NCI-H2107 treated with DMSO at 0.1 percent for 48 hours (cell line): ENCODE data around the gene CYBB.

Source experiments
- DNase-seq: peaks from one replicate; lab custom pipeline; 2025; ENCODE audit not compliant: unreplicated experiment; lab: John Stamatoyannopoulos, UW

Gene CYBB

GRCh38 chrX:37834937-37835336 is 55.1 kb downstream of the CYBB start:
- DNase-seq = no peak

DNA sequence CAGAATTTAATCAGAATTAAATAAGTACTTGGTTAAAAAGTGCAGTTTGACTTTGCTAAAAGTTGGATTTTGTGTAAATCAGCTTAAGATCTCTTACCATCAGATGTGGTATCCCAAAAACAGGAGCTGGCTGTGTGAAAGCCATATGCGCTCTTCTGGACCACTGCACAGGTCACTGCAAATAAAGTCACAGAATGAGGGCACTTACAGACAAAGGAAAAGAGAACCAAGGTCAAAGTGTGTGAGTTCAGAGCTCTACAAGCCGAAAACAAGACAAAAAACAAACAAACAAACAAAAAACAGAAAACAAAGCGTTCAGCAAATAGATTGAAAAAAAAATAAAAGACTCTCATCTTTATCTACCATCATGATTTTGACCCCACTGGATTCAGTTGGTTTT is 61.1 kb downstream of the CYBB start:
- DNase-seq = no peak

- DNase-seq = no peak
Observed at GRCh38 chrX:37844622-37845021, 64.8 kb downstream of the CYBB start.

- peak; percentile 3 for DNase-seq
Observed at GRCh38 chrX:37846141-37846540, 66.3 kb downstream of the CYBB start.

DNA sequence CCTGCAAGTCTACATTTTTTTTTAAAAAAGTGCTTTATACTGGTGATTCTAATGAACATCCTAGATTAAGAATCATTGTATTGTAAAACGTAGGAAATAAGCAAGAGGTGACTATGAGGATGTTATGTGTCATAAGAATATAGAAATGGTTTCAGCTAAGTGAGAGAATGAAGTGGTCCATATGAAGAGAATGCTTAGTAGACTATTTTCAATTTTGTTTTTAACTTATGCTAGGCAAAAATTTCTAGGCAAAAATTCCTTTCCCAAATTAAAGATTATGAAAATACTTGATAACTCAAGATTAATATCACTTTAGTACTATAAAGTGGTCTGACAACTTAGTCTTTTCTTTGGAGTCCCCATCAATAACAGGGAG is 66.7 kb downstream of the CYBB start:
- DNase-seq = no peak

DNA sequence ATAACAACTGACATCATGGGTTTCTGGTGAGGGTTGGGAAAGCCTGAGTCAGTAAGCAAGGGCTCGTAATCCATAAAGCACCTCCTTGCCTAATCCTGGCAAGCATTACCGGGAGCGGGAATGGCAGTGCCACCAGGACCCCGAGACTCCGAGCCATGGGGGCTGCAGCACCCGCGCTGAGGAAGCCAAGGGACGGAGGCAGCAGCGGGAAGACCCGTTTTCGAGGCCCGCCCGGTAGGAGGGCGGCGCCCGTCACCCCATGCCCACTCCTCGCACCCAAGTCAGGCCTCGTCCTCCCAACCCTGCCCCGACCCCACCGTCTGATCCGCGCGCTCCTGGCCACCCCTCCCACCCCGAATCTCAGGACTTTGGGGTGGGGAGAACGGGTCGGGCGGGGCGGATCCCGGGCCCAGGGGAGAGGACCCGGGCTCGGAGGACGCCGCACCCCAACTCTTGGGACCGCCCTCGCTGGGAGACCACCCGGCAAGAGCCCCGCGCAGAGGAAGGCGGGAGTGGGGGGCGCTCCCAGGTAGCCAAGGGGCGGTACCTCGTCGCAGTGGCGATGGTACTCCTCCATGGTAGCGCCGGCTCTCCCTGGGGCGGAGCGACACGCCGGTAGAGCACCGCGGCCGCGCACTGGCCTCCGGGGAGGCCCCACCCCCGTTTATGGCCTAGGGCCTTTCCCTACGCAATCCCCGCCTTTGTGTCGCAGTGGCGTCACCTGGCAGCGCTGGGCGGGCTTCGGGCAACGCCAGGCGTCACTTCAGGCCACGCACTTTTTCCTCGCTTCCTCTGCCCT is 67.3 kb downstream of the CYBB start, which contains the start of gene DYNLT3:
Gene DYNLT3, minus strand, starts transcription at position 638 of the 799 bp plus-strand sequence. Its CDS starts 61 bp downstream, at position 577.
- DNase-seq = peak; percentile 83

GRCh38 chrX:37847733-37848197 is 67.9 kb downstream of the CYBB start:
- DNase-seq = no peak

GRCh38 chrX:37854148-37854547 is 74.3 kb downstream of the CYBB start:
- DNase-seq = no peak

DNA sequence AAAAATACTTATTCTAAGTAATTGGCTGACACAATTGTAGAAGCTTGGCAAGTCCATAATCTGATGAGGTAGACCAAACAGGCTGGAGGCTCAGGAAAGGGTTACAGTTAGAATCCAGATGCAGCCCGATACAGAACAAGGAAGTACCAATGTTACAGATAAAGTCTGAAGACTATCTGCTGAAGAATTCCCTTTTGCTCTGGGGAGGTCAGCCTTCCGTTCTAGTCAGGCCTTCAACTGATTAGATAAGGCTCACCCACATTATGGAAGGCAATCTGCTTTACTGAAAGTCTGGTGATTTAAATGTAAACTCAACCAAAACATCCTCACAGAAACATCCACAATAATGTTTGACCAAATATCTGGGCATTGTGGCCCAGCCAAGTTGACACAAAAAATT is 74.9 kb downstream of the CYBB start:
- no peak for DNase-seq

DNA sequence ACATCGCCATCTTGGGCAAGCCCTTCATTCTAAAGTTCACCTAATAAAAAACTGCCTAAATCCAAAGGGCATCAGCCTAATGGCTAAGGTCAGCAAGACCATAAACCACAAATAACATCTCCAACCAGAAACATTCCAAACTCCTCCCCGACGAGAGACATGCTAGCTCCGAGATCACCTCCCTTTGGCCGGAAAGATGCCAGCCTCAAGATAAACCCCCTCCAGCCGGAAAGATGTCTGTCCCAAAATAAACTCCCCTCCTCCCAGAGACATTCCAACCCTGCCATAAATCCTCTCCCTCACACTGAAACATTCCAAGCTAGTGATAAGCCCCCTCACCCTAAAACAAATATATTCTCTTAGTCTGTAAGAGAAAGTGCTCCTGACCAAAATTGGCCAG is 80.9 kb downstream of the CYBB start:
- DNase-seq = no peak

DNA sequence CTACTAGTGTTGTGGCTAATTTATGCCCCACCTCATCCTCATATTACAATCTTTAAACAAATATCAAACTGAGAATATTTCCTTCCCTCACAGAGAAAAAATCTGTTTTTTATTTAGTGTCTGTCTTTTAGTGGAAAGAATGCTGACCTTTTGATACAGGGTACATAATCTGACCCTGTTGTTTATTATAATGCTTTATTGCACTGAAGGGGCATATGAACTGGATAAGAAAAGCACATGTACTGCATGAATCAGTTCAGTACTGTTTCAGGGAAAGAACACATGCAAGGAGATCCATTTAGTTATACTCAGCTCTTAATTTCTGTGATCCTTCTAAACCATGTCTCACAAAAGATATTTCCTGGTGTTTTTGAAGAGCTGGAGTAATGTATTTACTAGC is 83.0 kb downstream of the CYBB start:
- no peak for DNase-seq
